HepG2 (cell line): ENCODE data around the gene ODAD2.

Experiments used
- TAF15 ChIP-seq: fragments of 200-400 bp; formaldehyde crosslinking; IDR thresholded peaks from one replicate; pipeline ENCODE4 v1.6.1; 2018; ENCODE audit warnings: mild to moderate bottlenecking, low read depth, low read length; ENCODE audit not compliant: poor library complexity, severe bottlenecking
- TF ChIP-seq, protein P1 (sequence below): sonication (generic); formaldehyde crosslinking; IDR thresholded peaks from 2 replicates; pipeline ENCODE4 v1.5.0; 2020; ENCODE audit warnings: mild to moderate bottlenecking, missing genetic modification reagents, moderate library complexity

DNA sequence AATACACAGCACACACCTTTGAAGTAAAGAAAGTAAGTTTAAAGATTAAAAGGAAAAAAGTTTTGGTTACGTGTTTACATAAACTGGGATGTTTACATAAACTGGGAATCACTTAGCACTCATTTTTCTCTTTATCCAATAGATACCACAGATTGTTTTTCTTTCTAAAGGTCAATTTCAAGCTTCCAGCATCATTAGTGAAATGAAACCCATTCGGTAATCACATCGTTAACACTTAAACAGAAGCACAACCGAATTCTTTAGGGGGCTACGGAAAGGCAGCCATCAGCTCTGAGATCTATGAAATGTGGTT lies 1.1 kb downstream of the ODAD2 start:
- TF ChIP-seq, protein P1, sequence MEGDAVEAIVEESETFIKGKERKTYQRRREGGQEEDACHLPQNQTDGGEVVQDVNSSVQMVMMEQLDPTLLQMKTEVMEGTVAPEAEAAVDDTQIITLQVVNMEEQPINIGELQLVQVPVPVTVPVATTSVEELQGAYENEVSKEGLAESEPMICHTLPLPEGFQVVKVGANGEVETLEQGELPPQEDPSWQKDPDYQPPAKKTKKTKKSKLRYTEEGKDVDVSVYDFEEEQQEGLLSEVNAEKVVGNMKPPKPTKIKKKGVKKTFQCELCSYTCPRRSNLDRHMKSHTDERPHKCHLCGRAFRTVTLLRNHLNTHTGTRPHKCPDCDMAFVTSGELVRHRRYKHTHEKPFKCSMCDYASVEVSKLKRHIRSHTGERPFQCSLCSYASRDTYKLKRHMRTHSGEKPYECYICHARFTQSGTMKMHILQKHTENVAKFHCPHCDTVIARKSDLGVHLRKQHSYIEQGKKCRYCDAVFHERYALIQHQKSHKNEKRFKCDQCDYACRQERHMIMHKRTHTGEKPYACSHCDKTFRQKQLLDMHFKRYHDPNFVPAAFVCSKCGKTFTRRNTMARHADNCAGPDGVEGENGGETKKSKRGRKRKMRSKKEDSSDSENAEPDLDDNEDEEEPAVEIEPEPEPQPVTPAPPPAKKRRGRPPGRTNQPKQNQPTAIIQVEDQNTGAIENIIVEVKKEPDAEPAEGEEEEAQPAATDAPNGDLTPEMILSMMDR (CRISPR knock-in tag): no peak
- no peak for TF ChIP-seq TAF15
